Skeletal muscle satellite cell (primary cell): ENCODE measurements around the gene HOXA1. TPM values are rescaled to one million over a fixed set of nuclear protein-coding genes. Genes with fewer than 3 reads are reported as not detected.

ENCODE experiments used
- H3K27me3 ChIP-seq: 2 replicates; pipeline ENCODE4 v1.7.0; 2013; ENCODE audit warnings: low read length; ENCODE audit not compliant: control insufficient read depth, insufficient read depth
- H3K36me3 ChIP-seq: 2 replicates; pipeline ENCODE4 v1.7.0; 2013; ENCODE audit warnings: mild to moderate bottlenecking, control low read depth, low read length; ENCODE audit not compliant: insufficient read depth
- H3K4me1 ChIP-seq: 2 replicates; pipeline ENCODE4 v1.7.0; 2013; ENCODE audit warnings: low read length; ENCODE audit not compliant: control insufficient read depth, insufficient read depth
- H3K4me2 ChIP-seq: 2 replicates; pipeline ENCODE4 v1.7.0; 2013; ENCODE audit warnings: mild to moderate bottlenecking, low read length
- H3K4me3 ChIP-seq: 2 replicates; pipeline ENCODE4 v1.7.0; 2013; ENCODE audit warnings: low read length
- H3K9ac ChIP-seq: 2 replicates; pipeline ENCODE4 v1.7.0; 2013; ENCODE audit warnings: mild to moderate bottlenecking, low read depth, low read length, moderate library complexity
- H3K9me3 ChIP-seq: replicated peaks from 2 replicates; pipeline ENCODE4 v1.7.0; 2013; ENCODE audit warnings: mild to moderate bottlenecking, control low read depth, low read length
- total RNA-seq: library from RNA; depleted of rRNA; stranded (reverse); fragments of >200 nt; gene quantifications from 2 replicates; pipeline ENCODE4 v1.2.3, GENCODE V29; 2012; rRNA removed

Gene HOXA1
- total RNA-seq = 1.0 and 1.3 TPM in 2 replicates

DNA sequence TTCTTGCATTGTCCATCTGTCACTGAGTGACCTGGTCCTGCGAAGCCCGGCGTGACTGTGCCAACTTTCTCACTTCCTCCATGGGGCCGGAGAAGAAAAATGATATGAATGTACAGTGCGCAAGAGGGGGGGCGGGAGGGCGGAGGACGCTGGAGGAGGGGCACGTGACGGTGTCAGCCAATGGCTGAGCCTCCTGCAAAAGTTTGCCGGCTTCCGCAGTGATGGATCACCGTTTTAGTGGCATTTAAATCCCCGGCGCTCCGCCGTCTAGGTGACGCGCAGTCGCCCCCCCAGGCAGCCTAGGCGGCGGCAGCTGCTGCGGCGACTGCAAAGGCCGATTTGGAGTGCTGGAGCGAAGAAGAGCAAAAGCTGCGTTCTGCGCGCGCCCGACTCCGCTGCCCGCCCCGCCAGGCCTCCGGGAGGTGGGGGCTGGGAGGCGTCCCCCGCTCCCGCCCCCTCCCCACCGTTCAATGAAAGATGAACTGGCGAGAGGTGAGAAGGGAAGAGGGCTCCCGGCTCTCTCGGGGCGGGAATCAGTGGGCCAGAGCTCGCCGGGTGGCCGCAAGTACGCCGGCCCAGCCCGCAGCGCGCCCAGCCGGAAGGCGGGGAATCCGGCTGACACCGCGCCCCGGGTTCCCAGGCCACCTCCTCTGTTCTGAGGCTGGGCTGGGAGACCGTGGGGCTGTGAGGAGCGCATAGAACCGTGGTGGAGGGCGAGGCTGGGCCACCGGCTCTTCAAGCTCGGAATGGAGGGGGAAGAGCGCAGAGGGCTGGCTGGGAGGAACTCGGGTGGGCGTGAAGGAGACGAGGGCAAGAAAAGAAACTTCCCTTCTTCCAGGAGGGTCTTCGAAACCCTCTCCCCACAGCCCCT, at the start of gene HOXA1:
HOXA1 (minus strand) TSS at position 104 of the 871 bp plus-strand sequence; CDS start at position 16, 88 bp downstream.
- H3K36me3 ChIP-seq = peaks cover 25% of the 10 kb centered on the region
- H3K9ac ChIP-seq = peak within 1 kb of the TSS; percentile 99
- peak within 1 kb of the TSS; percentile 95 for H3K4me2 ChIP-seq
- H3K4me3 ChIP-seq = peak within 1 kb of the TSS; percentile 99
- peaks cover 31% of the 10 kb centered on the region for H3K4me1 ChIP-seq
- H3K27me3 ChIP-seq = no peaks in the 10 kb centered on the region
- no peaks in the 10 kb centered on the region for H3K9me3 ChIP-seq

DNA sequence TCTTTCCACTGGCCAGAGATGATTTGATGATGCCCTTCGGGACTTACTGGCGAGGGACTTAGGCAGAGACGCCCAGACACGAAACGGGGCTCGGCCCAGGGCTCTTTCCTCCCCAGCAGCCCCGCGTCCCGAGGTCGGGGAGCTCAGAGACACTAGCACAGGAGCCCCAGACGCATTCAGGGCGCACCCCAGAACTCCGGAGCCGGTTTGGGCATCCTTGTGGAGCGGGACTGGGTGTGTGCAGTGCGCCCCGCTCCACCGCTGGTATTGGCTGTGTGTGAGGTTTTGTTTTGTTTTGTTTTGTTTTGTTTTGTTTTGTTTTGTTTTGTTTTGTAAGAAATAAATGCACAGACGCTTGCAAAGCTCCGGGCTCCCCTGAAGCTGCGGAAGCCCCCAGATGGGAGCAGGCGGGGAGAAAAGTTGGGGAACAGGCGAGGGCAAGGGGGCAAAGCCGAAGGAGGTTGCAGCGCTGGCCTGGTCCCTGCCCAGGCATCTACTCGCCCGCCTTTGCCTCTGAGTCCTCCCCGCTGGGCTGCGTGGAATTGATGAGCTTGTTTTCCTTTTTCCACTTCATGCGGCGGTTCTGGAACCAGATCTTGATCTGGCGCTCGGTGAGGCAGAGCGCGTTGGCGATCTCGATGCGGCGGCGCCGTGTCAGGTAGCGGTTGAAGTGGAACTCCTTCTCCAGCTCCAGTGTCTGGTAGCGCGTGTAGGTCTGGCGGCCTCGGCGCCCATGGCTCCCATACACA, 49.5 kb upstream of the HOXA1 start:
- Histone ChIP-seq H3K27me3 (no peaks in the 10 kb centered on the region), H3K36me3 (peaks cover 44% of the 10 kb centered on the region), H3K4me2 (no peak overlapping the region), H3K4me3 (no peak overlapping the region), H3K9me3 (no peaks in the 10 kb centered on the region), H3K9ac (no peak overlapping the region), H3K4me1 (peaks cover 32% of the 10 kb centered on the region)

- Histone ChIP-seq H3K27me3 (no peaks in the 10 kb centered on the region), H3K4me2 (no peak overlapping the region), H3K4me1 (peaks cover 26% of the 10 kb centered on the region), H3K4me3 (no peak overlapping the region), H3K9me3 (no peaks in the 10 kb centered on the region), H3K9ac (no peak overlapping the region), H3K36me3 (peaks cover 50% of the 10 kb centered on the region)
These were observed 49.0 kb upstream of the HOXA1 start for GRCh38 chr7:27144781-27145164.

GRCh38 chr7:27143950-27144780, 48.4 kb upstream of the HOXA1 start:
- Histone ChIP-seq H3K9ac (no peak overlapping the region), H3K4me3 (no peak overlapping the region), H3K4me2 (peak overlapping the region; percentile 91), H3K9me3 (no peaks in the 10 kb centered on the region), H3K27me3 (no peaks in the 10 kb centered on the region), H3K4me1 (peaks cover 20% of the 10 kb centered on the region), H3K36me3 (peaks cover 52% of the 10 kb centered on the region)

DNA sequence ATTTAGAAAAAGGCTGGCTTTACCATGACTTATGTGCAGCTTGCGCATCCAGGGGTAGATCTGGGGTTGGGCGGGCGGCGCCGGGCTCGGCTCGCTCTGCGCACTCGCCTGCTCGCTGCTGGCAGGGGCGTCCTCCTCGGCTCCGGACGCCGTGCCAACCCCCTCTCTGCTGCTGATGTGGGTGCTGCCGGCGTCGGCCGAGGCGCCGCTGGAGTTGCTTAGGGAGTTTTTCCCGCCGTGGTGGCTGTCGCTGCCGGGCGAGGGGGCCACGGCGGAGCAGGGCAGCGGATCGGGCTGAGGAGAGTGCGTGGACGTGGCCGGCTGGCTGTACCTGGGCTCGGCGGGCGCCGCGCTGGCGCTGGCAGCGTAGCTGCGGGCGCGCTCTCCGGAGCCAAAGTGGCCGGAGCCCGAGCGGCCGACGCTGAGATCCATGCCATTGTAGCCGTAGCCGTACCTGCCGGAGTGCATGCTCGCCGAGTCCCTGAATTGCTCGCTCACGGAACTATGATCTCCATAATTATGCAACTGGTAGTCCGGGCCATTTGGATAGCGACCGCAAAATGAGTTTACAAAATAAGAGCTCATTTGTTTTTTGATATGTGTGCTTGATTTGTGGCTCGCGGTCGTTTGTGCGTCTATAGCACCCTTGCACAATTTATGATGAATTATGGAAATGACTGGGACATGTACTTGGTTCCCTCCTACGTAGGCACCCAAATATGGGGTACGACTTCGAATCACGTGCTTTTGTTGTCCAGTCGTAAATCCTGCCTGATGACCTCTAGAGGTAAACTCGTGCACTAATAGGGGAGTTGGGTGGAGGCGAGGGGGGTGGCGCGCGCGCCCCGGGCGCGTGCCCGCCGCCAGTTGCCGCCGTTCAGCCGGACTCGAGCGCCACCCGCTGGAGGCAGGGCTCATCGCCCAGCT, 47.5 kb upstream of the HOXA1 start, which contains the start of gene HOXA5:
HOXA5 (minus strand) TSS at position 659 of the 927 bp plus-strand sequence; CDS start at position 585, 74 bp downstream.
- Histone ChIP-seq H3K4me2 (peak within 1 kb of the TSS; percentile 91), H3K9ac (peak within 1 kb of the TSS; percentile 62), H3K4me1 (peaks cover 11% of the 10 kb centered on the region), H3K36me3 (peaks cover 54% of the 10 kb centered on the region), H3K9me3 (no peaks in the 10 kb centered on the region), H3K4me3 (peak within 1 kb of the TSS; percentile 67), H3K27me3 (no peaks in the 10 kb centered on the region)

- Histone ChIP-seq H3K9me3 (no peaks in the 10 kb centered on the region), H3K36me3 (peaks cover 54% of the 10 kb centered on the region), H3K4me3 (peak overlapping the region; percentile 67), H3K4me1 (peaks cover 7% of the 10 kb centered on the region), H3K27me3 (no peaks in the 10 kb centered on the region), H3K9ac (peak overlapping the region; percentile 62), H3K4me2 (peak overlapping the region; percentile 91)
These were observed 46.8 kb upstream of the HOXA1 start for GRCh38 chr7:27142580-27143022.

DNA sequence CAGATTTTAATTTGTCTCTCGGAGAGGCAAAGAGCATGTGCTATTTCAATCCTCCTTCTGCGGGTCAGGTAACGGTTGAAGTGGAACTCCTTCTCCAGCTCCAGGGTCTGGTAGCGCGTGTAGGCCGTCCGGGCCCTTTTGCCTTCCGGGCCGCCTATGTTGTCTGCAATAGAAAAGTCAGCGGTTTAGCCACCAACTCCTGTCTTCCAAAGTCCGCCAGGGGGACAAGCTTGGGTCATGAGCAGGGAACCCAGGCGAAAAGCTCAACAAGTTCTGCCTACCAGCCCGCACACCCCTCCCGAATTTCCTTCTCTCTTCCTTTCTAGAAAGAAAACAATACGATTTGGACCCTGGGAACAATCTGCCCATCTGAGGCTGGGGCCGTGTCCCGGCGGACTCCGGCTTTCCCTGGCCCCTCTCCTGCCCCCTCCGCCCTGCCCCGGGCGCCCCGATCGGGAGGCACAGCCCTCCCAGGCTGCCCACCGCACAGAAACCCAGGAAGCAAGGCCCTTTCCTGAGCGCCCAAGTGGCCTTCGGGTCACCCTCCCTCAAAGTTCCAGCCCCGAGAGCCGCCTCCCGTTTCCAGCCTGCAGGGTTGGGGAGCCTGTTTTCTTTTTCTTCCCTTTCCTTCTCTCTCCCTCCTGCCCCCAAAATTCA, 46.3 kb upstream of the HOXA1 start:
- Histone ChIP-seq H3K4me1 (peaks cover 7% of the 10 kb centered on the region), H3K4me3 (no peak overlapping the region), H3K9ac (peak overlapping the region; percentile 62), H3K27me3 (no peaks in the 10 kb centered on the region), H3K4me2 (no peak overlapping the region), H3K9me3 (no peaks in the 10 kb centered on the region), H3K36me3 (peaks cover 54% of the 10 kb centered on the region)

GRCh38 chr7:27141137-27141922, 45.5 kb upstream of the HOXA1 start:
- Histone ChIP-seq H3K4me1 (peaks cover 12% of the 10 kb centered on the region), H3K9ac (no peak overlapping the region), H3K9me3 (no peaks in the 10 kb centered on the region), H3K4me2 (no peak overlapping the region), H3K4me3 (no peak overlapping the region), H3K27me3 (no peaks in the 10 kb centered on the region), H3K36me3 (peaks cover 49% of the 10 kb centered on the region)

- H3K9ac ChIP-seq = no peak overlapping the region
- no peaks in the 10 kb centered on the region for H3K9me3 ChIP-seq
- H3K27me3 ChIP-seq = no peaks in the 10 kb centered on the region
- H3K4me1 ChIP-seq = peaks cover 23% of the 10 kb centered on the region
- peaks cover 38% of the 10 kb centered on the region for H3K36me3 ChIP-seq
- H3K4me3 ChIP-seq = no peak overlapping the region
- no peak overlapping the region for H3K4me2 ChIP-seq
These were observed 44.5 kb upstream of the HOXA1 start for GRCh38 chr7:27140126-27140857.
